GM19397 (cell line): ENCODE data around the gene GPR55.
"Not testable (repeated sequence)": the region's sequence is repeated elsewhere in the genome, so short reads cannot be mapped to it uniquely, and the experiment has no call there.

Source experiments
- ATAC-seq: cut with Tn5 transposase; IDR thresholded peaks from one replicate; pipeline ENCODE4 v1.9.1; 2021; ENCODE audit warnings: mild to moderate bottlenecking, moderate library complexity; ENCODE audit not compliant: unreplicated experiment

The GPR55 gene

DNA sequence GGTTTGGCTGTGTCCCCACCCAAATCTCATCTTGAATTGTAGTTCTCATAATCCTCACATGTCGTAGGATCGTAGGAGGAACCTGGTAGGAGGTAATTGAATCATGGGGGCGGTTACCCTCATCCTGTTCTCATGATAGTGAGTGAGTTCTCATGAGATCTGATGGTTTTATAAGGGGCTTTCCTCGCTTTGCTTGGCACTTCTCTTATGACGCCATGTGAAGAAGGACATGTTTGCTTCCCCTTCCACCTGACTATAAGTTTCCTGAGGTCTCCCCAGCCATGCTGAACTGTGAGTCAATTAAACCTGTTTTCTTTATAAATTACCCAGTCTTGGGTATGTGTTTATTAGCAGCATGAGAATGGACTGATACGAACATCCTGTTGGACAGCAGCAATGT lies 11.2 kb upstream of the GPR55 start:
- ATAC-seq: not testable (repeated sequence)

DNA sequence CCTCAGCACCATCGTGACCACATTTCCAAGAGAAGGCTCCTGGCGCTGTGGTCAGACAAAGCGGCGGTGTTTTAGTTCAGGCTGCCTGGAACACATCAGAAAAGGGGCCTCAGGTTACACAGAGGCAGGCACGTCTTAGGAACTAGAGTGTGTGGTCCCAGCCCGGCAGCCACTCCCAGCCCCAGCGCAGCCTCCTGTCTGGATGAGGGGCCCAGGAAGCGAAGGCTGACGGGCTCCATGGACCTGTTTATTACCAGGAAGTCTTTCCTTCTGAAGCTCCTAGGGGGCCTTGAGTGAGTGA lies 10.0 kb upstream of the GPR55 start:
- ATAC-seq: no peak

DNA sequence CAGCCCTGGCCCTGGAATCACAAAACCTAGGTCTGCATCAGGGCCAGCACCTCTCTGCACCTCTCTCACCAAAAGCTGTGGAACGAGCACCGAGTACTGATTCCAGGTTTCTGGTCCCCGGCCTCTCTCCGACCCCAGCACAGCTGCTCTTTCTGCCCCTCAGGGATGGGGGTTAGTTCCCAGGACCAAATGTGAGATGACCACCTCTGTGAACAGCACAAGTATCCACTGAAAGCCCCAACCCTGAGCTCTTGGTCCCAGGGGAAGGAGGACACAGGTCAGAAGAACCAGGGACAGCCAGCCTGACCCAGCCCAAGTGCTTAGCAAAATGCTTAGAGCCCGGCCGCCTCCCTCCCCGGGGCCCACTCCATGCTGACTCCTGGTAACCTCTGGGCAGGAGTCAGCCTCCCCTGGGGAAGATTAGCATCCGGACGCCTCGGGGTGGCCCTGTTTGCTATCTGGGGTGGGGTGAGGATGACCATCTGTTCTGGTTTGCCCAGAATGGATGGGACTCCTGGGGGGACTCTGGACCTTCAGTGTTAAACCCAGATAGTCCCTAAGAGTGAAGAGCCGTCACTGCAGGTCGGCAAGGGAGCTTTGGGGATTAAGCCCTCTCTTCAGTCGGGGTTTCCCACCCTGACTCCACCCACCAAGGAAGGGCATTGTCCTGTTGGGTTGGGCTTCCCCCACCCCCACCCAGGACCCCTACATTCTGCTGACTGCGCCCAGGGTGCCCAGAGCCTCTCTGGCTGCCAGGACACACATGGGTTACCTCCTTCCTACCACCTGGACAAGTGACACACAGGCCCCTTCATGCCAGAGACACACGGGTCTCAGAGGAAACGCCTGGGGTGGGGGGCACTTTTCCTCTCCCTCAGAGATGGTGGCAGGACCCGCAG lies 9.4 kb upstream of the GPR55 start:
- no peak for ATAC-seq

DNA sequence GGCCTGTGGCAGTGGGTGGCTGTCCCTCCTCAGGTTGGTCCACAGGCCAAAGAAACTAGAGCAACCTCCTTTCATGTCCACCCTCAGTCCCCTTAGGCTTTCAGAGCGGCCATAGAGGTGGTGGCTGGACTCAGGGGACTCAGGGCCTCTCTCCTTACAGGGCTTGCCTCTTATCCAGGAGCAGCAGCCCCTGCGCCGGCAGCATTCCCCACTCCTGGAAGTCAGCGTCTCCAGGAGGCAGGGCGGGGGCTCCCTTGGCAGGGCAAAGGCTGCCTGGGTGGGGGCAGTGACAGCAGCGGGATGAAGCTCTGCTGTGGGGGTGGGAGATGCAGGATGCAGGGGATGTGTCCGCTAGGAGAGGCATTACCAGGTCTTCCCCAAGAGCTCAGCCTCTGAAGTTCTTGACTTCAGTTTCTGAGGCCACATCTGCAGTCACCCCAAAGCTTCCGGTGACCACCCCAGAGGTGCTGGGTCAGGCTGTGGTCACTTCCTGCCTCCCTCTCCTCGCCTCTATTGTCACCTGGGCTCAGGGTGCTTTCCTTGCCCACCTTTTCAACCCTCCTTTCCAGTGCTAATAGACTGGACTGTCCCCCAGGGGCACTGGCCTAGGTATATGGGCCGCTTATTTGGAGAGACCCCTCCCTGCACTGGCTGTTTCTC lies 8.6 kb upstream of the GPR55 start:
- no peak for ATAC-seq

DNA sequence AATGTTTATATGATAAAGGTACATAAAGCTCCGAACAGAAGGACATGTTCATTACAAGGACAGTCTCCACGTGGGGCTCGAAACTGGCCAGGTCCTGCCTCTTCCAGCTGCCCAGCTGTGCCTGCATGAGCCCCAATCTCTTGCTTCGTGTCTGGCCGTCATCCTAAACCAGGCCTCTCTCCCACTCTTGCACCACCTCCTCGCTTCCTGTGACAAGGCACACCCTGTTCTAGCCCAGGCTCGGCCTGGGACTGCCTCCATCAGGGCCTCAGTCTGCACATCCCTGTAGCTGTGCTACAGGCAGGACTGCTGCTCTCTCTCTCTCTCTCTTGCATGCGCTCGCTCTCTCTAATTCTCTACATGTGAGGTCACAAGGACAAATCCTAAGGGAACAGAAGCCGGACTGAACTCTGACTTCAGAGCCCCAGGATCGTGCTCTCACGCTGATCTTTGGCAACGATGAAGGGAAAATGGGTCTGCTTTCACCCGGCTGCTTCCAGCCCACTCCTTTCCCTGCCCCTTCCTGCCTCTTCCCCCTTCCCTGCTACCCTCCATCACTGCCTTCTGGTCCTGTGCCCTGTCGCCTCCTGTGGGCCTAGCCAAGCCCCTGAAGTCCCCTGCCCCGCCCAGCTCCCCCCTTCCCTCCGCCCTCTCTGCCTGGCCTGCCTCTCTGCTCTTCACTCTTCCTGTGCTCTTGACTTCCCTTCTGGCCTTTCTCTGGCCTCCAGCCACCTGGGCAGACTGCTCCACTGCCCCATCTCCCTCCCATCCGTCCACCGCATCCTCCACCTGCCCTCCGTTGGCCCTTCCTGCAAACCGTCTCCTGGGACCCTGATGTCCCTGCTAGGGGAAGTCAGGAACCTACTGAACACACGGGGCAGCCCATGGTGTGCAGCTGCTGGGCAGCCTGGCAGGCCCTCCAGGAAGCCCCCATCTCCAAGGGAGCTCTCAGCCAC lies 7.8 kb upstream of the GPR55 start:
- ATAC-seq: no peak

DNA sequence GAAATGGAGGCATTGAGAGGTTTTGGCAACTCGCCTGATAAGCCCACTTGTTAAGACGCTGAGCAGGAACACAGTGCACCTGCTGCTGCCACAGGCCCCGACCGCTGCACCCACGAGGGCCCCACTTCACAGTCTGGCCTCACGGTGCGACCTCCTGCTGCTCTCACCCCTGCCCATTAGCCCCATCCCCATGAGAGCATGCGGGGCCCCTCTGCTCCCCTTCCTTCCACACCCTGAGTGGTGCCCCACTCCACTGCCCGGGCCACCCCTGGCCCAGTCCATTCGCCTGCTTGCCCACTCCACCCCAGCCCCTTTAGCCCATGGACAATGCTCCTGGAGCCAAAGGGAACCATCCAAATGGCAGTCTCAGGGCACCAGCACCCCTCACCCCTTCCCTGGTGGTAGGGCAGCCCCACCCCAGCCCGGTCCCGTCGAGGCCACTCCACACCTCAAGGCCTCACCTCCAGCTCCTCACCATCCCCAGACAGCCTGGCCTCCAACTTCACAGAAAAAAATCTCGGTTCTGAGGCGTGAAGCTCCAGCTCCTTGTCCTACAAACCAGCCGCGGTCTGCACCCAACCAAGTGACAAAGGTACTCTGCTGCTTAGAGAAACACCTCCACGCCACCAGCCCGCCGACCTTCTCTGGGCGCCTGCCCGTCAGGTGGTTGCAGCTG lies 6.7 kb upstream of the GPR55 start:
- ATAC-seq: no peak

DNA sequence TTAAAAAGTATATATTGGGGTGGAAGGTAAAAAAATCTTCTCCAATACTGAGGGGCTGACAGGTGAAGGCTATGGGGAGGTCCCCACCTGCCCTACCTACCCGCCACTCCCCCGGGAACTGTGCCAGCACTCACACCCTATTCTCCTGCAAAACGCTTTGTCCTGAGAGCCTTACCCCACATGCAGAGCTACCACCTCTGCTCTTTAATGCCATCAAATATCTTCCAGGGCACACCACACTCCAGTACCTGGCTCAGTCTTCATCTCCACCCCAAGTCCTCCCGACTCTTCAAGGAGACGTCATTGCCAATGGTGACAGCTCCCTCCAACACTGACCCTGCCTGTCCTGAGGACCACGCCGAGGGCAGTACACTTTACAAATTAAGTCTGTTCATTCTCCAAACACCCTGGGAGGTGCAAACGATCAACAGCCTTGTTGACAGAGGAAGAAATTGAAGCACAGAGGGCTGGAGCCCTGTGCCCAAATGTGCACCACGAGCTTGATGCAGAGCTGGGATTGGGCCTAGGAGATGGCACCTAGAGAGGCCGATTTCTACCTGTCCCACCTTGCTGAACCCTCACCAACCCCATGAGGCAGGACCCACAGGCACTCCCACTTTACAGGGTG lies 6.0 kb upstream of the GPR55 start:
- no peak for ATAC-seq

DNA sequence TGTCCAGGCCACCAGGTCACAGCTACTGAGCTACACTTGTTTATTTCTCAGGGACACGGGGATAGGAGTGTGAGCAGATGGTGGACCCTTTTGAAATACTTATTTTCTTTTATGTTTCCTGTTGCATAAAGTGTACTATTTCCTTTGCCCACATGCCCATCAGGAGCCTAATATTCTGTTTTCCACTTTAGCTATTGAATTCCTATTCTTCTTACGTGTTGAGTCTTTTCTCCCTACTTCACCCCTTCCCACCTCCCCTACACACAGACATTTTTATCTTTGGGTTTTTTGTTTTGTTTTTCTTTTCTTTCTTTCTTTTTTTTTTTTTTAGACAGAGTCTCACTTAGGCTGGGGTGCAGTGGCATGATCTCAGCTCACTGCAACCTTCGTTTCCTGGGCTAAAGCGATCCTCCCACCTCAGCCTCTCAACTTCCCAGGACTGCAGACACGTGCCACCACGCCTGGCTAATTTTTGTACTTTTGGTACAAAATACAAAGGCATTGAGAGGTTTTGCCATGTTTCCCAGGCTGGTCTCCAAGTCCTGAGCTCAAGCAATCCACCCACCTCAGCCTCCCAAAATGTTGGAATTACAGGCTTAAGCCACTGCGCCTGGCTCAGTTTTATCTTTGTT lies 5.2 kb upstream of the GPR55 start:
- no peak for ATAC-seq

DNA sequence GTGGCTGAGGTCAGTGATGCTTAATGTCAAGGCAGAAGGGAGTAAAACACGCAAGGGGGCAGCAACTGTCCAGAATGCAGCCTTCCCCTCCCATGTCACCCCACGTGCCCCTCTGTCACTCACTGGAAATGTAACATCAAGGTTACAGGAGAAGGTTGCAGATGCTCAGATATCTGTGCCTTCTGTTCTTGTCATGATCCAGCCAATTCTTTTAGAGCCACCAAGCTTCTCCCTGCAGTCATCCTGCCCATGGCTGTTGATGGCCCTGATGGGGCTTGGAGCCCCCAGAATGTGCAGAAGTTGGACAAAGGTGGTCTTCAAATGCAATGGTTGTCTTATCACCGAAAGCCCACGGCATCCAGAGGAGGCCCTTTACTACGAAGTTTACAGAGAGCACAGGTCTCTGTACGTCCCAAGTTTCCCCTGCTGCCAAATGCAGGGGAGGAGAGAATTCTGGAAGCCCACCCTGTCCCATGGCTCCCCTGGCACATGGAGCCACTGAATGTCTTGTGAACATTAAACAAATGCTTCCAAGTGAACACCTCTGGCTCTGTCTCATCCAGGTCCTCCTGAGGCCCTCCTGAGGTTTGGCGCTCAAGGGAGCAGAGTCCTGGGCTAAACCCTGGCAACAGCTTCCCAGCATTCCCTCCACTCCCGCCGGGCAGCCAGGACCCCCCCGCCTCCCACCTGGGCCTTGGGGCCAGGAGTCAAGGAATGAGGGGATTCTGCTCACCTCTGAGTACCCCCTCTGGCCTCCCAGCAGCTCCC lies 4.5 kb upstream of the GPR55 start:
- no peak for ATAC-seq

DNA sequence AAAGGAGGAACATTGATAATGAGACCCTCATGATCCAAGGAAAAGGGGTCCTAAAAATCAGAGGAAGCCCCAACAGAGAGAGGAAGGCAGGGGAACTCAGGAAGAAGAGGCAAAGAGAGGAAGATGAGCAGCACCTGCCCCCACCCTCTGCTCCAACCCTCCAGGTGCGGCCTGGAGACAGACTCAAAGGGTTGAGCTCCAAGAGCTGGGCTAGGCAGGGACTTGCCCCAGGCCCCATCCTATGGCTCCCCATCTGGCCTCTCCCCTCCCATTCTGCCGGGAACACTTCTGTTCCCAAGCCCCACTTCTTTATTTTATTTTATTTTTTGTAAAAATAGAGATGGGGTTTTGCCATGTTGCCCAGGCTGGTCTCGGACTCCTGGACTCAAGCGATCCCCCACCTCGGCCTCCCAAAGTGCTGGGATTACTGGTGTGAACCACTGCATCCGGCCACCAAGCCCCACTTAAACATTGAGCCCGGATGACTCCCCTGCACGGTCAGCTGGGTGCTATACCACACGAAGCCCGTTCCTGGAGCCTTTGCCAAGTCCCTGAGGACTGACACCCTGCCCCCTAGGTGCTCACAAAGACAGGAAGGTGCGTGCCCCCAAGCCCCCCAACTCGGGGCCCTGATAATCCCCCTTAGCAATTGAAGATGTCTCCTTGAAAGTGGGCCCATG lies 3.8 kb upstream of the GPR55 start:
- ATAC-seq: no peak

DNA sequence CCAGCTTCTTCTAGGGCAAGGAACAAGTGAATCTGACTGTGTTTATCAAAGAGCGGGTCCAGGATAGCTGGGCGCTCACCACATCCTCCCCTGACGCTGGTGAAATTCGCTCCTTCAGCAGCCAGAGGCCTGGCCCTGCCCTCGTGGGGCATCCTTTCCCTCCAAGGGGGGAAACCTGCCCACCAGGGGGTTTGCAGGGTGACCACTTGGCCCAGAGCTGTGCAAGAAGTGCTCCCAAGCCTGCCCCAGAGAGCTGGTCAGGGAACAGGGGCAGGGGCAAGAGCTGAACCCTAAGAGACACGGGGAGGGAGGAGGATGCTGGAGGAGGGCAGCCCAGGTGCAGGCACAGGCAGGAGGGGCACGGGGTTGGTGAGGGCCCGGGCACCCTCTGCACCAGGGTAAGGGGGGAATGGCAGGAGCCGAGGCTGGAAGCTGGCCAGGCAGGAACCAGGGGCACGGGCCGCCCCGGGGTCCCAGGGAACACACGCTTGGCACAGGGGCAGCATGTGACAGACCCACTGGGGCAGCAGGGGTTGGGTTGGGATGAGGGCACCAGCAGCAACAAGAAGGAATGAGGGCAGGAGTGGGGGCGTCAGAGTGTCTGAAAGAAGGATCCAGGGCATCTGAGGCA lies 2.8 kb upstream of the GPR55 start:
- no peak for ATAC-seq

DNA sequence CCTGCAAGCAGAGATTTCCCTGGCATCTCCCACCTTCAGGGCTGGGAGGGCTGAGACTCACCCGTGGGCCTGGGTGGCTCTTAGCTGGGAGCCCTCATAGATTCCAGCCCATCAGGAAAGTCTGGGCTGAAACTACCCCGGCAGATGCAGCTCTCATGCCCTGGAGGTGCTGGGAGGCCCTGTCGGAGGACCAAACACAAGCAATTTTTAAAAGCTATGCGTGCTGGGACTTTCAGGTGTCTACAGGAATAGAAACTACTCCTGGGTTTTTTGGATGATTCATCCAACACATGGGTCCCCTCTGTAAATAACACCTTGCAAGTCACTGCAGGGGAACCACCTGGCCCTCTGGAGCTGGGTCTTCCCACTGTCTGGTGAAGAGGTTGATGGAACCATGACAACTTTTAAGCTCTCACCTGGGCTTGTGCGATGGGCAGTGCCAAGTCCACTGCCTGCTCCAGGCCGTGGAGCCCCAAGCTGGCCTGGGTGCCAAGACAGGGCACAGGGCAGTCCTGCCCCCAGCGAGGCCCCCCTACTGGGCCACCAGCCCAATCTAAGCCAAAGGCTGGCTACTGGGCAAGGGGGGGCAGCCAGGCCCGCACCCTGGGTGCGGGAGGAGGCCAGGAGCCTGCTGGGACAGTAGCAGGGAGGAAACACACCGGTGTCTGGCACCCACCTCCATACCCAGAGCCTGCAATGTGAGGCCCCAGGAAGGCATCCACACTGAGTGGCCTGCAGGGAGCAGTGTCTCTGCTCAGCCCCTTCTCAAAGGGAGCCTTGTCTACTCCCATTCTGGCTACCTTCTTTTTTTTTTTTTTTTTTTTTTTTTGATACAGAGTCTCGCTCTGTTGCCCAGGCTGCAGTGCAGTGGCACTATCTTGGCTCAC lies 1.1 kb upstream of the GPR55 start:
- peak; percentile 38 for ATAC-seq

DNA sequence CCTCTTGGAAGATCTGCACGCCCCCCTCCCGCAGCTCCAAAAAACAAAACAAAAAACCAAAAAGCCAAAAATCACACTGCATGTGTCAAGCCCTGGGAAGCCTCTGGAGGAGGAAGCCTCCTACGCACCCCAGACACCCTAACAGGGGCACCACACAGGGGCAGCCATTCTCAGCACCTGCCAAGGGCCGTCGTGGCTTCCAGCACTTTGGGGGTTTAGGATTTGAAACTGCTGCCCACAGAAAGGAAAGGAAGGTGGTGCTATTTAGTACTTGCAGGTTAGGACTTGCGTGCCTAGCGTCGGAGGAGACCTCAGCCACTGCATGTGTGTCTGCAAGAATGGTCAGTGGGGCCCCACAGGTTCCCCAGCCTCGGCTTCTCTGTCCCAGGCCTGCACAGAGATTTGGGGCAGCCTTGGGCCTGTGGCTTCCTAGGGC lies 419 bp upstream of the GPR55 start:
- peak; percentile 16 for ATAC-seq

DNA sequence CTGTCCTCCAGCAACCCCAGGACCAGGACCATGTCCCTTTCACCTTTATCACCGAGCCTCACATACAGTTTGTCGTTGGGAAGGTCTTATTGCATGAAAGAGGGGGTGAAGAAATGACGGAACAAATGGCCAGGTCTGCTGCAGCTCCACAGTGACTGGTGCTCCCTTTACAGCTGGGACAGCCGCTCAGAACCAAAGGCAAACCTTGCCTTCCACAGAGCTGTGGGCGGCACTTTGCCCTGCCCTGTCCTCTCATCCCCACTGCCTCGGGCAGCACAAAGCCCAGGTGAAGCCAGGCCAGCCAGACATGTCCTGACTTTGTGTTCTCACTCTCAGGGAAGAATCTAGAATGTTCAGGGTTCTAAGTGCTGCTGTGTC lies 961 bp downstream of the GPR55 start:
- ATAC-seq: no peak

DNA sequence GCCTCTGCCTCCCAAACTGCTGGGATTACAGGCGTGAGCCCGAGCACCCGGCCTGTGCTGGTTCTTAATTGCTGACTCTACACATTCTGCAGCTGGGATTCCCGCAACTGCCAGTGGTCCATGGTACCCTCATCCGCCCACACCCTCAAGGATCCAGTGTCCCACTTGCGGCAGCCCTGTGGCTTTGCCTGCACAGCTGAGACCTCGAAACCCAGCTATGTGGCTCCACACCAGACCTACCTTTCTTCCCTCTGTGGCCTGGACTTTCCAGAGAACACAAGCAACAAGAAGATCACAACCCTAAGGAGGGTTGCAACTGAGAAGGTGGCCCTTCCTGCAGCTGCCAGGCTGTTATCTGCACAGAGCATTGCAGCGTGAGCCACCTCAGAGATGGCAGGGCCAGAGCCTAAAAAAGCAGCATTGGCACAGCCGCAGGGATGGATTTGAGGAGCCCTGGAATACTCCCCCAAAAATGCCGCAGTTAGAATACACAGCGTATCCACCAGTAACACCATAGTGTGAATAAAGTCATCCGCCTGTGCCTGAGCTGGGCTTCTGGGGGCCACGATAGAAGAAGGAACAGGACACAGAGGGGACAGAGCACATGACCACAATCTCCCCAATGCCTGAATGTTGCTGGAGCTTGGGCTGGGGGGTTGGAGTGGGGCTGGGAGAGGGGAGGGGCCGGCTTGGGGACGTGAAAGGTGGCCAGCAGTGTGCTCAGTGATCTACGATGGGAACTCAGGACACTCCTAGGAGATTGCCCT lies 1.9 kb downstream of the GPR55 start:
- ATAC-seq: no peak

DNA sequence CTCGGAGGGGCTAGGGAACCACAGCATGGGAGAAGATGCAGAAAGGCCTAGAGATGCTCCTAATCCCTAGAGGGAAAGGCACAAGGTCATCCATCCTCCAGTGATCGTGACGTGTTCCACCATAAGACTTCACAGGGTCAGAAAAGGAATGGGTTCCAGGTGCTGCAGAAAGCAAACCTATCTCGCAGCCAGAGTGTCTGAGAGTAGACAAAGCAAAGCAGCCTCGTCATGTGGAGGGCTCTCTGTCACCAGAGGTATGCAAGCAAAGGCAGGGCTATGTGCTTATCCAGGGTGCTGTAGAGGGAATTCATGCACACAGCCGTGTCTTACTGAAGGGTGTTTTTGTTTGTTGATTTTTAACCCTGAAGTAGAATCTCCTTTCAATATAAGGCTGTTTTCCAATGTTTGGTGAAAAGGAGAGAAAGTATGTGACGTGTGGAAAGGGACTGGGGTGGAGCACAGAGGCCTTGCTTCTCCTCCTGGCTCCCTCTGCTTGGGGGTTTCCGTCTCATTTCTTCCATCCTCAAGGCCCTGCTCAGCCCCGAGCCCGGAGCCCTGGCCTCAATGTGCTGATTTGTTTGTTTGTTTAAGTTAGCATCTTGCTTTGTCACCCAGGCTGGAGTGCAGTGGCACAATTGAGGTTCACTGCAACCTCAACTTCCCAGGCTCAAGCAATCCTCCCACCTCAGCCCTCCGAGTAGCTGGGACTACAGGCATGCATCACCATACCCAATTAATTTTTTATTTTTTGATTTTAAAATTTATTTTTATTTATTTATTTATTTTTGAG lies 3.0 kb downstream of the GPR55 start:
- no peak for ATAC-seq
